Gastrocnemius medialis (tissue), 4 donors: ENCODE results near the gene BIK. TPM values are rescaled to one million over a fixed set of nuclear protein-coding genes. Genes with fewer than 3 reads are reported as not detected.

Source experiments
- ATAC-seq, 2 donors: fragments of 150-250 bp; one replicate each; pipeline ENCODE4 v1.9.1; 2016
- DNase-seq, 2 donors: peaks; one replicate each; pipeline ENCODE4 v3.0.0-alpha.2; 2019
- H3K27ac ChIP-seq, 4 donors: fragments of 200-600 bp; sonication (generic); 1 replicate in 1 of 4; 2 replicates in 3 of 4; pipeline ENCODE4 v1.5.1; 2016 to 2018; ENCODE audit warnings: mild to moderate bottlenecking in 2 of 4, moderate library complexity in 1 of 4
- H3K27me3 ChIP-seq, 3 donors: fragments of 200-600 bp; sonication (generic) in 2 of 3; 1 replicate in 1 of 3; 2 replicates in 2 of 3; pipeline versions ENCODE4 v1.5.1 to v1.6.0; 2016 to 2019; ENCODE audit warnings: mild to moderate bottlenecking in 1 of 3, moderate library complexity in 1 of 3
- H3K36me3 ChIP-seq, 2 donors: fragments of 200-600 bp; sonication (generic) in 1 of 2; one replicate each; pipeline ENCODE4 v1.5.1; 2017 to 2018
- H3K4me1 ChIP-seq, 2 donors: fragments of 200-600 bp; sonication (generic) in 1 of 2; one replicate each; pipeline ENCODE4 v1.5.1; 2016 to 2017; ENCODE audit warnings: mild to moderate bottlenecking in 2 of 2
- H3K4me3 ChIP-seq, 4 donors: fragments of 200-600 bp; sonication (generic) in 3 of 4; 1 replicate in 1 of 4; 2 replicates in 3 of 4; pipeline ENCODE4 v1.5.1; 2016 to 2019; ENCODE audit warnings: mild to moderate bottlenecking in 2 of 4
- H3K9me3 ChIP-seq, 3 donors: fragments of 200-600 bp; sonication (generic) in 2 of 3; 1 replicate in 1 of 3; 2 replicates in 2 of 3; pipeline ENCODE4 v1.5.1; 2016 to 2019
- CTCF ChIP-seq, 5 experiments: fragments of 450-650 bp in 3 of 5; fragments of 200-600 bp in 2 of 5; sonication (generic) in 2 of 5; IDR thresholded peaks in 4 of 5; conservative IDR thresholded peaks in 1 of 5; 1 replicate in 4 of 5; 2 replicates in 1 of 5; pipeline ENCODE4 v1.5.1; 2016 to 2019; ENCODE audit warnings: antibody characterized with exemption in 5 of 5, mild to moderate bottlenecking in 3 of 5, moderate library complexity in 3 of 5
- POLR2A ChIP-seq, 2 donors: fragments of 450-650 bp; IDR thresholded peaks; one replicate each; pipeline ENCODE4 v1.6.1; 2017; ENCODE audit warnings: antibody characterized with exemption in 2 of 2, mild to moderate bottlenecking in 2 of 2, moderate library complexity in 2 of 2
- in situ Hi-C, 4 donors: fragments of 200-750 bp; cut with MboI; loops; one replicate each; pipeline versions ENCODE4 v1.15.0 to v1.8.0; 2017; ENCODE audit warnings: low sequenced_read_pairs in 4 of 4
- intact Hi-C: fragments of 100-400 bp; cut with DNase I; formaldehyde crosslinking; loops from one replicate; pipeline ENCODE4 v1.15.1; 2023; ENCODE audit warnings: low total_unique reads
- total RNA-seq, 4 donors: library from RNA; depleted of rRNA; stranded (reverse); fragments of >200 nt; gene quantifications; one replicate each; pipeline versions ENCODE4 v1.1.0 to v1.2.3, GENCODE V29; 2016

The BIK gene
- total RNA-seq, 4 donors from 2014 or later: not detected

DNA sequence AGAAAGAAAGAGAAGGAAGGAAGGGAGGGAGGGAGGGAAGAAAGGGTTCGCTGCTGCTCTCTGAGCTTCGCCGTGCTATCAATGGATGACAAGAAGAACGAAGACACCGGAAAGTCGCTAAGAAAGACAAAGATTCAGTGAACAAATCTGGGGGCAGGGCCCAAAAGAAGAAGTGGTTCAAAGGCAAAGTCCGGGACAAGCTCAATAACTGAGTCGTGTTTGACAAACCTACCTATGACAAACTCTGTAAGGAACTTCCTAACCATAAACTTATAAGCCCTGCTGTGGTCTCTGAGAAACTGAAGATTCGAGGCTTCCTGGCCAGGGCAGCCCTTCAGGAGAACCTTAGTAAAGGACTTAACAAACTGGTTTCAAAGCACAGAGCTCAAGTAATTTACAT, 18.5 kb upstream of the BIK start:
- no peak for ATAC-seq
- no peak for DNase-seq
- TF ChIP-seq POLR2A (IDR thresholded peaks at IDR 0.05) (no peak), CTCF (IDR thresholded peaks at IDR 0.05 in 4 of 5, conservative IDR thresholded peaks at IDR 0.05 in 1 of 5) (no peak)

GRCh38 chr22:43094085-43094484, 16.5 kb upstream of the BIK start:
- H3K36me3 ChIP-seq: no peaks in the 10 kb centered on the region
- intact Hi-C loops: no loop called here
- peaks cover 0 to 7% of the 10 kb centered on the region in 2 donors for H3K4me1 ChIP-seq
- TF ChIP-seq CTCF (IDR thresholded peaks at IDR 0.05 in 4 of 5, conservative IDR thresholded peaks at IDR 0.05 in 1 of 5) (no peak), POLR2A (IDR thresholded peaks at IDR 0.05) (no peak)
- no peaks in the 10 kb centered on the region for H3K9me3 ChIP-seq
- in situ Hi-C loops: no loop called here
- H3K27ac ChIP-seq: no peak overlapping the region
- DNase-seq (no peak), ATAC-seq (no peak)
- no peaks in the 10 kb centered on the region for H3K27me3 ChIP-seq
- H3K4me3 ChIP-seq: no peak overlapping the region

More for the DNA sequence above, 18.5 kb upstream of the BIK start:
- Histone ChIP-seq H3K27me3 (no peaks in the 10 kb centered on the region), H3K4me3 (no peak overlapping the region), H3K9me3 (no peaks in the 10 kb centered on the region), H3K27ac (no peak overlapping the region), H3K36me3 (no peaks in the 10 kb centered on the region), H3K4me1 (peaks cover 4 to 7% of the 10 kb centered on the region in 2 donors)
- in situ Hi-C loops (no loop called here), intact Hi-C loops (no loop called here)

GRCh38 chr22:43094551-43094950, 16.0 kb upstream of the BIK start:
- no peaks in the 10 kb centered on the region for H3K27me3 ChIP-seq
- DNase-seq (no peak), ATAC-seq (no peak)
- H3K36me3 ChIP-seq: no peaks in the 10 kb centered on the region
- H3K27ac ChIP-seq: no peak overlapping the region
- intact Hi-C loops (no loop called here), in situ Hi-C loops (no loop called here)
- TF ChIP-seq POLR2A (IDR thresholded peaks at IDR 0.05) (no peak), CTCF (IDR thresholded peaks at IDR 0.05 in 4 of 5, conservative IDR thresholded peaks at IDR 0.05 in 1 of 5) (no peak)
- H3K4me3 ChIP-seq: no peak overlapping the region
- peaks cover 0 to 5% of the 10 kb centered on the region in 2 donors for H3K4me1 ChIP-seq
- no peaks in the 10 kb centered on the region for H3K9me3 ChIP-seq

GRCh38 chr22:43096420-43096819, 14.1 kb upstream of the BIK start:
- in situ Hi-C loops: no loop called here

More at GRCh38 chr22:43096420-43096819, 14.1 kb upstream of the BIK start:
- H3K27me3 ChIP-seq: no peaks in the 10 kb centered on the region
- H3K4me3 ChIP-seq: no peak overlapping the region
- H3K9me3 ChIP-seq: no peaks in the 10 kb centered on the region
- H3K36me3 ChIP-seq: no peaks in the 10 kb centered on the region
- no peak for ATAC-seq
- H3K27ac ChIP-seq: no peak overlapping the region
- intact Hi-C loops: no loop called here
- DNase-seq: no peak
- no peaks in the 10 kb centered on the region for H3K4me1 ChIP-seq
- no peak for TF ChIP-seq CTCF (IDR thresholded peaks at IDR 0.05 in 4 of 5, conservative IDR thresholded peaks at IDR 0.05 in 1 of 5)
- TF ChIP-seq POLR2A (IDR thresholded peaks at IDR 0.05): no peak
